ENCODE results near the gene MIEF1.

MIEF1 gene

DNA sequence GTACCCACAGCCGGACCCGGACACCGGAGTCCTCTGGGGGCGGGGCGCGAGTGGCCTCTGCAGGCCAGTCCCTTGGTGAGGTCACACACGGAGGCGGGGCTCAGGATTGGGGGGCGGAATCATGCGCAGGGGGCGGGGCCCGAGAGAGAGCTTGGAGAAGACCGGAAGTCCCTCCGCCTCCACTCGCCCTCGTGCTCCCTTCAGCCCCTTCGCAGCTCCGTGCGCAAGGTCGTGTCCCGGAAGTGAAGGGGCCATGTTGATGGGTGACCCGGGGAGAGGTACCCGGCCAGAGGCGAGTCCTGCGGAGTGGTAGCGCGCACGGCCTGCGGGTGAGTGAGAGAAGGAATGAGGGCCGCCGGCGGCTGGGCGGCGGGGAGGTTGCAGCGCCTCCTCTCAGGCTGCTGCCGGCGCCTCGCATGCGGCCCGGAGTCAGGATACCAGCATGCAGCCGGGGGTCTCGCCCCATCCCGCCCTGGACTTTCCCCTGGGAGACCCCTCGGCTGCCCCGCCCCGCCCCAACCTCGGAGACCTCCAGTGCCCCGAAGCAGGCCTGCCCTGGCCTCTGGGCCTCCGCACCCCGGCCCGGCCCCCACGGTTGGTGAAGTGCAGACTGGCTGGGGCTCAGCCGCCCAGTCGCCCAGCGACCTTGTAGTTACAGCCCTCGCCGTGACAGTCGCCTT lies at the start of gene MIEF1:
TSS of gene MIEF1 (plus strand) at position 182 of the 680 bp plus-strand sequence. CDS start 9,005 bp downstream, outside the sequence.
- in situ Hi-C loops (cut with HindIII; ENCODE audit: low sequenced_read_pairs) = no loop called here
- DNase-seq (ENCODE audit: low read depth, low spot score) = peak; percentile 95
- H3K4me3 ChIP-seq (ENCODE audit: low read depth, low read length) = peak within 1 kb of the TSS; percentile 86
- TF ChIP-seq, protein P1, sequence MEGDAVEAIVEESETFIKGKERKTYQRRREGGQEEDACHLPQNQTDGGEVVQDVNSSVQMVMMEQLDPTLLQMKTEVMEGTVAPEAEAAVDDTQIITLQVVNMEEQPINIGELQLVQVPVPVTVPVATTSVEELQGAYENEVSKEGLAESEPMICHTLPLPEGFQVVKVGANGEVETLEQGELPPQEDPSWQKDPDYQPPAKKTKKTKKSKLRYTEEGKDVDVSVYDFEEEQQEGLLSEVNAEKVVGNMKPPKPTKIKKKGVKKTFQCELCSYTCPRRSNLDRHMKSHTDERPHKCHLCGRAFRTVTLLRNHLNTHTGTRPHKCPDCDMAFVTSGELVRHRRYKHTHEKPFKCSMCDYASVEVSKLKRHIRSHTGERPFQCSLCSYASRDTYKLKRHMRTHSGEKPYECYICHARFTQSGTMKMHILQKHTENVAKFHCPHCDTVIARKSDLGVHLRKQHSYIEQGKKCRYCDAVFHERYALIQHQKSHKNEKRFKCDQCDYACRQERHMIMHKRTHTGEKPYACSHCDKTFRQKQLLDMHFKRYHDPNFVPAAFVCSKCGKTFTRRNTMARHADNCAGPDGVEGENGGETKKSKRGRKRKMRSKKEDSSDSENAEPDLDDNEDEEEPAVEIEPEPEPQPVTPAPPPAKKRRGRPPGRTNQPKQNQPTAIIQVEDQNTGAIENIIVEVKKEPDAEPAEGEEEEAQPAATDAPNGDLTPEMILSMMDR (IDR thresholded peaks at IDR 0.05; ENCODE audit: low read depth, low read length) = peak; percentile 8

DNA sequence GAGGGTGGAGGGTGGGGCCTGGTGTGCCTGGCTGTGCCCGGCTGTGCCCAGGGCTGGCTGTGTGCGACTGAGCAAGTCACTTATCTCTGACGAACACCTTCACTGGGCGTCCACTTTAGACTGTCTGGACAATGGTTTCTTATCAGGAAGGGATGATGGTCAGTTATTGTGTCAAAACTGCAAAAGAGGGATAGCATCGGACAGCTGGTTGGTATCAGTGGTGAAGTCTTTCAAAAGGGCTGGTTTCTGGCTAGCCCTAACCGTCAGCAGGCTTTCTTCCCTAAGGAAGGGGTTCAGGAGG lies 49.4 kb upstream of the MIEF1 start:
- no peak for DNase-seq (ENCODE audit: low read depth, low spot score)
- TF ChIP-seq, protein P1 (IDR thresholded peaks at IDR 0.05; ENCODE audit: low read depth, low read length) = no peak
- in situ Hi-C loops (cut with HindIII; ENCODE audit: low sequenced_read_pairs) = no loop called here
- H3K4me3 ChIP-seq (ENCODE audit: low read depth, low read length) = no peak overlapping the region

DNA sequence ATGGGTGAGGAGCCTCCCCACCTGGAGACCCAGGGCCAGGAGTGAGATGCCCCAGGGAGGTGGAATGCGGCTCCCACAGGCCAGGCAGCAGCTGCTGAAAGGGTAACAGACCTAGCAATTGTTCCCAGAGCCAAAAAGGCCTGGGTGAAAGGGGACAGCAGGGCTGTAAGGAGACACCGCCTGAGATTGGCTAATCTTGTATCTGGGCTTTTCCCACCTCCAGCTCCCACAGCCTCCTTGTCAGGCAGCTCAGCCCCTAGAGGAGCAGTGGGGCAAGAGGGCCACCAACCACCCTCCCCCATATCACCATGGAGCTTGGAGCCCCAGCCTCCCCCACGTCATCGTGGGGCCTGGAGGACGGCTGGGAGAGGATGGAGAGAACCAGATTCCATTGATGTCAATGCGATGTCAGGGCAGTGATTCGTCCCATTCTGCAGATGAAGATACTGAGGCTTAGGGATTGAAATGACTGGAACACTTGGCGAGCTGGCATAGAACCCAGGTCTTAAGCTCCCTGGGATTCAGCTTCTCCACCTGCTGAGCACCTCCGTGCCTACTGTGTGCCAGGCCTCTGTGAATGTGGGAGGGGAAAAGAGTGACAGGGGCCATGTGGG lies 48.2 kb upstream of the MIEF1 start:
- TF ChIP-seq, protein P1 (IDR thresholded peaks at IDR 0.05; ENCODE audit: low read depth, low read length) = no peak
- DNase-seq (ENCODE audit: low read depth, low spot score) = no peak
- in situ Hi-C loops (cut with HindIII; ENCODE audit: low sequenced_read_pairs) = no loop called here
- H3K4me3 ChIP-seq (ENCODE audit: low read depth, low read length) = no peak overlapping the region

DNA sequence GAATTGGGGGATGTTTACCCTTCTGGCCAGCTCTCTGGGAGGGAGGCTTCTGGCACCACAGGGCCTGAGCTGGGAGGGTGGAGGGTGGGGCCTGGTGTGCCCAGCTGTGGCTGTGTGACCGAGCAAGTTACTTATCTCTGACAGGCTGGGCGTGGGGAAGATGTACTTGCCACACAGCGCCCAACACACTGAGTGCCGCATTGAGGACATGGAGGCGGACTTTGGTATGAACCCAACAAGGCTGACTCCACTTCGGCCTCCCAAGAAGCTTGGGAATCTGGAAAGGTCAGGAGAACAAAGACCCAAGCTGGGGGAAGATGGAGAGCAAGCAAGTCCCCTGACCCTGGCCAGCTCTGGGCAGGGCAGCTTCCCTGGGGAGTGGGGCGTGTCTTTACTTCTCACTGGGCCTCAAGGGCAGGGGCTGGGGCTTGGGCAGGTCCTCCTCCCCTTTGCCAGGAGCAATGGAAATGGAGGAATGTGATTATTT lies 47.7 kb upstream of the MIEF1 start:
- in situ Hi-C loops (cut with HindIII; ENCODE audit: low sequenced_read_pairs) = no loop called here
- TF ChIP-seq, protein P1 (IDR thresholded peaks at IDR 0.05; ENCODE audit: low read depth, low read length) = no peak
- no peak overlapping the region for H3K4me3 ChIP-seq (ENCODE audit: low read depth, low read length)
- no peak for DNase-seq (ENCODE audit: low read depth, low spot score)

DNA sequence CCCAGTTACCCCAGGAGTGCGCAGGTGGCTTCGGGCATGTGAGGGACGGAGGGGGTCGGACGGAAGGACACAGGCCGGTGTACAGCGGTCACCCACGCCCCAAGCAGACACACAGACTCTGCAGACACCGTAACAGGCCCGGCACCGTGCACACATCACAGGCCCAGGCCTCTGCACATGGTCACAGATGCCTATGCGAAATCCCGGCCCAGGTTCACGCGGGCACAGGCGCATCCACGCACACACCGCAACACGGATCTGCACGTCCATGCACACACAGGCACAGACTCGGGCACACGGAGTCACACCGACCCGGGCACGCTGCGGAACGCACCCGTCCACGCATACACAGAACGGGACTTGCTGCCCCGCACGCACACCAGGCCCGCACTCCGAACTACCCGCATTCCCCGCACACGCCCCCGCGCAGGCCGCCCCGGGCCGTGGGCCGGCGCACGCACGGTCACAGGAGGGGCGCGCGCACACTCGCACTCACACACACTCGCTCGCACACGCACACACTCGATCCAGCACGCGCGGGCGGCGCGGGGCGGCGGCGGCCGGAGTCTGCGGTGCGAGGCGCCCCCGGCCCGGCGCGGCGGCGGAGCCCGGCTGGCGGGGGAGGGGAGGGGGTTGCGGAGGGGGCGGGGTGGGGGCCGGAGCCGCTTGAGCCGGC lies 45.4 kb upstream of the MIEF1 start, which contains the start of gene MGAT3:
TSS of gene MGAT3 (plus strand) at position 491 of the 676 bp plus-strand sequence. CDS start 30,336 bp downstream, outside the sequence.
- DNase-seq (ENCODE audit: low read depth, low spot score) = no peak
- in situ Hi-C loops (cut with HindIII; ENCODE audit: low sequenced_read_pairs) = no loop called here
- H3K4me3 ChIP-seq (ENCODE audit: low read depth, low read length) = no peak within 1 kb of the TSS
- TF ChIP-seq, protein P1 (IDR thresholded peaks at IDR 0.05; ENCODE audit: low read depth, low read length) = no peak

DNA sequence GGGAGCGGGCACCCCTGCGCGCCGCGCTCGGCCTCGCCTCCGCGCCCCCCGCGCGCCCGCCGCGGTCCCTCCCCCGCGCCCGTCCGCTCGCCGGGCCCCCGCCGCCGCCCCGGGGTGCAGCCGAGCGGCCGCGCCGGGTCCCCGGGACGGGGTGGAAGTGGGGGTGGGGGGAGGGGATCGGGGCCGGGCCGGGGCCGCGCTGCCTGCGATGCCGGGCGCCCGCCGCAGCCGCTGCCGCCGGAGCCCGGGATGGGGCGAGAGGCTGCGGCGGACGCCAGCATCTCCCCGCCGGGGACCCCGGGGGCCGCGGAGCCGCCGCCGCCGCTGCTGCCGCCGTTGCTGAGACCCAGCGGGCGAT lies 44.9 kb upstream of the MIEF1 start:
- H3K4me3 ChIP-seq (ENCODE audit: low read depth, low read length) = no peak overlapping the region
- in situ Hi-C loops (cut with HindIII; ENCODE audit: low sequenced_read_pairs) = no loop called here
- TF ChIP-seq, protein P1 (IDR thresholded peaks at IDR 0.05; ENCODE audit: low read depth, low read length) = no peak

More for the DNA sequence above, 44.9 kb upstream of the MIEF1 start:
- DNase-seq (ENCODE audit: low read depth, low spot score) = no peak

Measured in astrocyte of the spinal cord (primary cell).